Ramos (cell line): ENCODE results near the gene AK8.

Experiments
- in situ Hi-C: fragments of 300-500 bp; cut with MboI; formaldehyde crosslinking; loops from one replicate; pipeline ENCODE4 v1.14.3; 2022; ENCODE audit warnings: low sequenced_read_pairs; ENCODE audit not compliant: unreplicated experiment

AK8 gene

DNA sequence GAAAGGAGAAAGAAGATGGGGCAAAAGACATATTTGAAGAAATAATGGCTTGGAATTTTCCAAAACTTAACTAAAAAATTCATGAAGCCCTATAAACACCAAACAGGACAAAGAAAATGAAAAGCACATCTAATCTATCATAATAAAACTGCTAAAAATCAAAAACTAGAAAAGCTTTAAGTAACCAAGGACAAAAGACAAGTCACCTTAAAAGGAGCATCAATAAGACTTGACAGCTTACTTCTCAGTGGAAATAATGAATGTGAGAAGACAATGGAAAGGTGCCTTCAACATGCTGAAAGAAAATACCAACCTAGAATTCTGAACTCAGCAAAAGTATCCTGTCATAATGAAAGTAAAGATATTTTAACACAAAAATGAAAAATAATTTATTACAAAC, 180.9 kb downstream of the AK8 start:
- in situ Hi-C loops: no loop called here

GRCh38 chr9:132694144-132694543, 183.9 kb downstream of the AK8 start:
- in situ Hi-C loops: no loop called here

- in situ Hi-C loops: no loop called here
Observed at GRCh38 chr9:132690696-132691095, 187.4 kb downstream of the AK8 start.

- in situ Hi-C loops: no loop called here
Observed at GRCh38 chr9:132683873-132684272, 194.2 kb downstream of the AK8 start.

- in situ Hi-C loops: no loop called here
Observed at GRCh38 chr9:132681561-132681960, 196.5 kb downstream of the AK8 start.

GRCh38 chr9:132679946-132680625, 198.0 kb downstream of the AK8 start:
- in situ Hi-C loops: no loop called here

- in situ Hi-C loops: no loop called here
Observed at GRCh38 chr9:132677976-132678375, 200.1 kb downstream of the AK8 start.
